GM21381 (cell line): Measurements from ENCODE around the gene ENPP6.
"Not testable (repeated sequence)": the region's sequence is repeated elsewhere in the genome, so short reads cannot be mapped to it uniquely, and the experiment has no call there.

Experiments
- ATAC-seq: cut with Tn5 transposase; IDR thresholded peaks from one replicate; pipeline ENCODE4 v1.9.1; 2021; ENCODE audit warnings: mild to moderate bottlenecking, moderate library complexity; ENCODE audit not compliant: unreplicated experiment

The ENPP6 gene

GRCh38 chr4:184150102-184150839 lies 67.4 kb downstream of the ENPP6 start:
- no peak for ATAC-seq

GRCh38 chr4:184148738-184149637 lies 68.7 kb downstream of the ENPP6 start:
- ATAC-seq = no peak

GRCh38 chr4:184147858-184148737 lies 69.6 kb downstream of the ENPP6 start:
- ATAC-seq = no peak

GRCh38 chr4:184146951-184147350 lies 70.7 kb downstream of the ENPP6 start:
- no peak for ATAC-seq

GRCh38 chr4:184145596-184145995 lies 72.1 kb downstream of the ENPP6 start:
- no peak for ATAC-seq

- no peak for ATAC-seq
Measured at GRCh38 chr4:184143770-184144564, 73.7 kb downstream of the ENPP6 start.

- no peak for ATAC-seq
Measured at GRCh38 chr4:184142121-184143000, 75.3 kb downstream of the ENPP6 start.

GRCh38 chr4:184140901-184141300 lies 76.8 kb downstream of the ENPP6 start:
- ATAC-seq = not testable (repeated sequence)

- ATAC-seq = no peak
Measured at GRCh38 chr4:184136525-184136924, 81.1 kb downstream of the ENPP6 start.

GRCh38 chr4:184126800-184127199 lies 90.9 kb downstream of the ENPP6 start:
- no peak for ATAC-seq

GRCh38 chr4:184122631-184123408 lies 94.9 kb downstream of the ENPP6 start:
- no peak for ATAC-seq

GRCh38 chr4:184120549-184121127 lies 97.0 kb downstream of the ENPP6 start:
- ATAC-seq = no peak

GRCh38 chr4:184117662-184118199 lies 99.9 kb downstream of the ENPP6 start:
- ATAC-seq = no peak

GRCh38 chr4:184115399-184115798 lies 102.3 kb downstream of the ENPP6 start:
- no peak for ATAC-seq

- ATAC-seq = no peak
Measured at GRCh38 chr4:184114431-184114830, 103.2 kb downstream of the ENPP6 start.

GRCh38 chr4:184112006-184112550 lies 105.6 kb downstream of the ENPP6 start:
- no peak for ATAC-seq

GRCh38 chr4:184111233-184111832 lies 106.3 kb downstream of the ENPP6 start:
- no peak for ATAC-seq
